ENCODE data around the gene PPP1R9B.

Gene PPP1R9B

GRCh38 chr17:50181591-50182560, 31.4 kb upstream of the PPP1R9B start:
- peak; percentile 6 for TF ChIP-seq CTCF (conservative IDR thresholded peaks at IDR 0.05; ENCODE audit: low read depth, low read length)
- no peak overlapping the region for H3K4me3 ChIP-seq (ENCODE audit: low read length)
- DNase-seq (ENCODE audit: low read depth), result peak; percentile 23

GRCh38 chr17:50181144-50181543, 30.7 kb upstream of the PPP1R9B start:
- no peak overlapping the region for H3K4me3 ChIP-seq (ENCODE audit: low read length)
- no peak for DNase-seq (ENCODE audit: low read depth)
- no peak for TF ChIP-seq CTCF (conservative IDR thresholded peaks at IDR 0.05; ENCODE audit: low read depth, low read length)

- H3K4me3 ChIP-seq (ENCODE audit: low read length), result no peak overlapping the region
- no peak for DNase-seq (ENCODE audit: low read depth)
- no peak for TF ChIP-seq CTCF (conservative IDR thresholded peaks at IDR 0.05; ENCODE audit: low read depth, low read length)
Measured at GRCh38 chr17:50180620-50181019, 30.1 kb upstream of the PPP1R9B start.

GRCh38 chr17:50180111-50180510, 29.6 kb upstream of the PPP1R9B start:
- no peak overlapping the region for H3K4me3 ChIP-seq (ENCODE audit: low read length)
- no peak for DNase-seq (ENCODE audit: low read depth)
- no peak for TF ChIP-seq CTCF (conservative IDR thresholded peaks at IDR 0.05; ENCODE audit: low read depth, low read length)

GRCh38 chr17:50177983-50178834, 27.7 kb upstream of the PPP1R9B start:
- peak; percentile 68 for TF ChIP-seq CTCF (conservative IDR thresholded peaks at IDR 0.05; ENCODE audit: low read depth, low read length)
- H3K4me3 ChIP-seq (ENCODE audit: low read length), result no peak overlapping the region
- peak; percentile 95 for DNase-seq (ENCODE audit: low read depth)

GRCh38 chr17:50177476-50177875, 27.0 kb upstream of the PPP1R9B start:
- TF ChIP-seq CTCF (conservative IDR thresholded peaks at IDR 0.05; ENCODE audit: low read depth, low read length), result no peak
- no peak for DNase-seq (ENCODE audit: low read depth)
- H3K4me3 ChIP-seq (ENCODE audit: low read length), result no peak overlapping the region

All from retinal pigment epithelial cell (primary cell).